Frontal cortex (tissue), 4 donors: ENCODE measurements around the gene VAC14. TPM values are rescaled to one million over a fixed set of nuclear protein-coding genes. Genes with fewer than 3 reads are reported as not detected.
A peak's percentile ranks its signal among the peaks of the same experiment; 100 is the strongest.
"Not testable (repeated sequence)": the region's sequence is repeated elsewhere in the genome, so short reads cannot be mapped to it uniquely, and the experiment has no call there.

Source experiments
- DNase-seq, 2 donors: peaks; one replicate each; pipeline ENCODE4 v3.0.0; 2012; ENCODE audit warnings: low spot score in 2 of 2
- FAIRE-seq: peaks from 2 replicates; lab custom pipeline; 2012; peaks lifted over from hg19 to GRCh38; lab: Jason Lieb, UNC
- total RNA-seq: library from RNA; depleted of rRNA; stranded (reverse); fragments of >200 nt; gene quantifications from one replicate; pipeline ENCODE4 v1.2.3, GENCODE V29; 2014
- donor health status: control.
- donor health status: control.
- donor health status: control.

VAC14 gene
- 13.0 TPM for total RNA-seq

GRCh38 chr16:70800781-70801480 lies at the start of gene VAC14:
Gene VAC14, minus strand, starts transcription at chr16:70801158. Its CDS starts 258 bp downstream, at chr16:70800900.
- FAIRE-seq (no peak), DNase-seq (peak; percentile 91 to 95)

- not testable (repeated sequence) for DNase-seq, FAIRE-seq
Measured at GRCh38 chr16:70823498-70824118, 22.6 kb upstream of the VAC14 start.

- FAIRE-seq, DNase-seq: not testable (repeated sequence)
Measured at GRCh38 chr16:70822734-70823133, 21.8 kb upstream of the VAC14 start.

GRCh38 chr16:70818088-70818487 lies 17.1 kb upstream of the VAC14 start:
- not testable (repeated sequence) for FAIRE-seq, DNase-seq

- no peak for DNase-seq
- no peak for FAIRE-seq
Measured at GRCh38 chr16:70809392-70810060, 8.6 kb upstream of the VAC14 start.

- no peak for DNase-seq
- no peak for FAIRE-seq
Measured at GRCh38 chr16:70808371-70808770, 7.4 kb upstream of the VAC14 start.

GRCh38 chr16:70805787-70806186 lies 4.8 kb upstream of the VAC14 start:
- FAIRE-seq (no peak), DNase-seq (no peak)

- DNase-seq = no peak
- FAIRE-seq = no peak
Measured at GRCh38 chr16:70805380-70805779, 4.4 kb upstream of the VAC14 start.

GRCh38 chr16:70804734-70805169 lies 3.8 kb upstream of the VAC14 start:
- no peak for FAIRE-seq
- no peak for DNase-seq

- FAIRE-seq (no peak), DNase-seq (no peak)
Measured at GRCh38 chr16:70804153-70804733, 3.3 kb upstream of the VAC14 start.

GRCh38 chr16:70803319-70803718 lies 2.4 kb upstream of the VAC14 start:
- DNase-seq (no peak), FAIRE-seq (no peak)

GRCh38 chr16:70801611-70802010 lies 653 bp upstream of the VAC14 start:
- DNase-seq (no peak), FAIRE-seq (no peak)

- FAIRE-seq = no peak
- no peak for DNase-seq
Measured at GRCh38 chr16:70800311-70800710, 647 bp downstream of the VAC14 start.

- DNase-seq (no peak), FAIRE-seq (no peak)
Measured at GRCh38 chr16:70796301-70796700, 4.7 kb downstream of the VAC14 start.

GRCh38 chr16:70795296-70795912 lies 5.6 kb downstream of the VAC14 start:
- FAIRE-seq = no peak
- DNase-seq = no peak

GRCh38 chr16:70793851-70794502 lies 7.0 kb downstream of the VAC14 start:
- FAIRE-seq (no peak), DNase-seq (no peak)

- DNase-seq = no peak
- FAIRE-seq = no peak
Measured at GRCh38 chr16:70790815-70791214, 10.1 kb downstream of the VAC14 start.

- DNase-seq (no peak), FAIRE-seq (no peak)
Measured at GRCh38 chr16:70789595-70790447, 11.1 kb downstream of the VAC14 start.
